ENCODE results near the gene WDR20. TPM values are rescaled to one million over a fixed set of nuclear protein-coding genes. Genes with fewer than 3 reads are reported as not detected.

WDR20 gene
- total RNA-seq, 2 experiments from 2014 or later = 30.3 to 30.6 TPM

GRCh38 chr14:102177161-102177560 lies 37.5 kb downstream of the WDR20 start:
- ChIA-PET CTCF (interaction anchor here (1.0 kb wide), 1 partner anchor 38 kb away, joined by 3 read pairs; the partner anchor contains the start of gene WDR20), POLR2A (no interaction called here)
- Mint-ChIP-seq H3K36me3 (ENCODE audit: low read depth) (peaks cover 14% of the 10 kb centered on the region), H3K4me1 (ENCODE audit: low read depth) (peaks cover 12% of the 10 kb centered on the region), H3K9me3 (ENCODE audit: insufficient read depth) (no peaks in the 10 kb centered on the region), H3K4me3 (no peak overlapping the region), H3K27me3 (ENCODE audit: low read depth) (no peaks in the 10 kb centered on the region), H3K27ac (no peak overlapping the region)
- DNase-seq (no peak), ATAC-seq (no peak)

DNA sequence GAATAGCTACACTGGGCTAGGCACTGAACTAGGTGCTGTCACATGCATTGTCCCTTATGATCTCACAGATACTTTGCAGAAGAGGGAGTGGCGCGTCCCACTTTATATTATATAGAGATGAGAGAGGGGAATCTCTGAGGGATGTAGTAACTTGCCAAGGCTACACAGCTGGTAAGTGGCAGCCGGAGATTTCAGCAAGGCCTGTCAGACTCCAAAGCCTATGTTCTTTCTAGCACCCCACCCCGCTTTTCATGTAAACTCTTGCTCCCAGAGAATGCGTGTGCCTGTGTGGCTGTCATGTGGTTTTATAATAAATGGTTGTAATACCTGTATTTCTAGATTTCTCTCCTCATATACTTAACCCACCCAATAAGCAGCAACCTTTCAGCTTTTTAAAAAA lies 39.1 kb downstream of the WDR20 start:
- CTCF ChIA-PET = no interaction called here
- Mint-ChIP-seq H3K9me3 (ENCODE audit: insufficient read depth) (no peaks in the 10 kb centered on the region), H3K4me3 (no peak overlapping the region), H3K36me3 (ENCODE audit: low read depth) (peaks cover 14% of the 10 kb centered on the region), H3K4me1 (ENCODE audit: low read depth) (peaks cover 21% of the 10 kb centered on the region), H3K27ac (no peak overlapping the region), H3K27me3 (ENCODE audit: low read depth) (no peaks in the 10 kb centered on the region)
- DNase-seq = no peak
- POLR2A ChIA-PET = interaction anchor here (0.6 kb wide), 2 partner anchors 21 to 924 kb away, joined by 3 to 4 read pairs; no protein-coding TSS in a partner anchor
- ATAC-seq = no peak

GRCh38 chr14:102180248-102180998 lies 40.7 kb downstream of the WDR20 start:
- H3K4me1 Mint-ChIP-seq (ENCODE audit: low read depth) = peaks cover 19% of the 10 kb centered on the region
- no peaks in the 10 kb centered on the region for H3K9me3 Mint-ChIP-seq (ENCODE audit: insufficient read depth)
- H3K27ac Mint-ChIP-seq = no peak overlapping the region
- peaks cover 5% of the 10 kb centered on the region for H3K36me3 Mint-ChIP-seq (ENCODE audit: low read depth)
- no peak overlapping the region for H3K4me3 Mint-ChIP-seq
- CTCF ChIA-PET = interaction anchor here (0.7 kb wide), 1 partner anchor 44 kb away, joined by 3 read pairs; no protein-coding TSS in a partner anchor
- POLR2A ChIA-PET = no interaction called here
- ATAC-seq (no peak), DNase-seq (no peak)
- no peaks in the 10 kb centered on the region for H3K27me3 Mint-ChIP-seq (ENCODE audit: low read depth)

- ChIA-PET CTCF (interaction anchor here (0.7 to 0.9 kb wide), 2 partner anchors 43 to 133 kb away, joined by 3 to 4 read pairs; no protein-coding TSS in a partner anchor), POLR2A (no interaction called here)
- Mint-ChIP-seq H3K4me3 (no peak overlapping the region), H3K9me3 (ENCODE audit: insufficient read depth) (no peaks in the 10 kb centered on the region), H3K27ac (no peak overlapping the region), H3K4me1 (ENCODE audit: low read depth) (peaks cover 15% of the 10 kb centered on the region), H3K27me3 (ENCODE audit: low read depth) (no peaks in the 10 kb centered on the region), H3K36me3 (ENCODE audit: low read depth) (peaks cover 4% of the 10 kb centered on the region)
- DNase-seq = no peak
- no peak for ATAC-seq
These were observed 41.5 kb downstream of the WDR20 start for GRCh38 chr14:102181187-102181586.

DNA sequence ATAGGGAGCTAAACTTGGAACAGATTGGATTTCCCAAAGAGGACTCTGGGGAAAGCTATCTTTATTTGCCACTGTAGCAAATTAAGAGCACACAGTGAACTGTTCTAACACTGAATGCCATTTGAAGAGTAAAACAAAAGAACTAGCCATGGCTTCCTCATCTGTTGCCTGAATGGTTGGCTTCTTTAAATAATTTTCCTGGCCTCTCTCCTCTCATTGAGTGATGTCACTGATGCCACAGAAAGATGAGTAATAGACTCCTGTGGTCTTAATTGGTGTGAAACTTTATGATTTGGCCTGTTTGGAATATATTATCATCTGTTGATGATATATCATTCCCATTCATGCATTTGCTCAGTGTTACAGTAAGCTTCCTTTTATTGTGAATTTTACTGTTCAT lies 42.5 kb downstream of the WDR20 start:
- no peaks in the 10 kb centered on the region for H3K36me3 Mint-ChIP-seq (ENCODE audit: low read depth)
- no peak overlapping the region for H3K4me3 Mint-ChIP-seq
- no peaks in the 10 kb centered on the region for H3K9me3 Mint-ChIP-seq (ENCODE audit: insufficient read depth)
- ATAC-seq = no peak
- CTCF ChIA-PET = no interaction called here
- H3K27ac Mint-ChIP-seq = no peak overlapping the region
- DNase-seq = no peak
- POLR2A ChIA-PET = no interaction called here
- peaks cover 17% of the 10 kb centered on the region for H3K4me1 Mint-ChIP-seq (ENCODE audit: low read depth)
- H3K27me3 Mint-ChIP-seq (ENCODE audit: low read depth) = no peaks in the 10 kb centered on the region

DNA sequence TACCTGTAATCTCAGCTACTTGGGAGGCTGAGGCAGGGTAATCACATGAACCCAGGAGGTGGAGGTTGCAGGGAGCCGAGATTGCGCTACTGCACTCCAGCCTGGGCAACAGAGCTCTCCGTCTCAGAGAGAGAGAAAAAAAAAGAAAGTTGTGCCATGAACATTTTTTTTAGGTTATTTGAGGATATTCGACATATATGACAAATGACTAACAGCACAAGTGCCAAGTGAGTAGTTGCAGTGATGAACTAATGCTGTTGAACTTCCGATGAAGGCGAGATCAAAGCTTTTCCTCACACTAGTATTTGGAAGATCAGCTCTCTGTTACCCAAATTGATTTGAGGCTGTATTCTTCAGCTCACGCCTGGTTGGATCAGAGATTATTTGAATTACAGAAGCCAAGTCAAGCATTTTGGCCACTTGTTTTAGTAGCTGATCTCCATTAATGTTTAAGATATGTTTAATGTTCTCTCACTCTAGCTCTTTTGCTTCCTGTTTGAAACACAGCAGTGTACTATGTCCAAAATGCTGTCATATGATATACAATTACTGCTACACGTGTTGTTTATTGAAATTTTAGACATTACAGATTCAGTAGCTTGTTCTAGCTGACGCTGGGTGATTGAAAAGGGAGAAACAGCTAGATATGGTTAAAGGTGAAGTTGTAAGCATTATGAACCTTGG lies 43.4 kb downstream of the WDR20 start:
- H3K9me3 Mint-ChIP-seq (ENCODE audit: insufficient read depth) = no peaks in the 10 kb centered on the region
- no peaks in the 10 kb centered on the region for H3K27me3 Mint-ChIP-seq (ENCODE audit: low read depth)
- H3K4me1 Mint-ChIP-seq (ENCODE audit: low read depth) = peaks cover 15% of the 10 kb centered on the region
- CTCF ChIA-PET = interaction anchor here (1.0 to 1.3 kb wide), 3 partner anchors 54 to 476 kb away, joined by 4 to 5 read pairs (median 4); no protein-coding TSS in a partner anchor
- POLR2A ChIA-PET = no interaction called here
- no peak for ATAC-seq
- H3K27ac Mint-ChIP-seq = no peak overlapping the region
- H3K36me3 Mint-ChIP-seq (ENCODE audit: low read depth) = no peaks in the 10 kb centered on the region
- no peak for DNase-seq
- no peak overlapping the region for H3K4me3 Mint-ChIP-seq

DNA sequence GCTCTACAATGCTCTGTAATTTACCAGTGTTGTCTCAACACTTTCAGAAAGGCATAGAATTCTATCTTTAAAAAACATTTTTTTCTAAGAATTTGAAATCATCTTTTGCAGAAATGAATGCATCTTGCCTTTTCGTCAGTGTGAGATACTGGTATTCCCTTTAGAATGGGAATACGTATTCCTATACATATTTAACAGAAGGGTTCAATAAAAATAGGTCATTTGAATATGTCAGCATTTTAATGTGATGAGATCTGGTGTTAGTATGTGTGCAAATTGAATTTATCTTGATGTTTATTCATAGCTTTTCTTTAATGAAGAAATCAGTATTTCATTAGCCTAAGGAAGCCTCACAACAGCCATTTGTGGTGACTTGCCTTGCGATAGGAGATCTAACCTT lies 44.2 kb downstream of the WDR20 start:
- Mint-ChIP-seq H3K4me1 (ENCODE audit: low read depth) (peaks cover 15% of the 10 kb centered on the region), H3K27me3 (ENCODE audit: low read depth) (no peaks in the 10 kb centered on the region), H3K4me3 (no peak overlapping the region), H3K9me3 (ENCODE audit: insufficient read depth) (no peaks in the 10 kb centered on the region), H3K27ac (no peak overlapping the region), H3K36me3 (ENCODE audit: low read depth) (no peaks in the 10 kb centered on the region)
- ChIA-PET CTCF (interaction anchor here (0.9 to 1.3 kb wide), 4 partner anchors 13 to 130 kb away, joined by 3 to 5 read pairs (median 4); no protein-coding TSS in a partner anchor), POLR2A (no interaction called here)
- ATAC-seq (no peak), DNase-seq (no peak)

- H3K4me3 Mint-ChIP-seq = no peak overlapping the region
- H3K27ac Mint-ChIP-seq = no peak overlapping the region
These were observed 44.8 kb downstream of the WDR20 start for GRCh38 chr14:102184316-102185035.

DNA sequence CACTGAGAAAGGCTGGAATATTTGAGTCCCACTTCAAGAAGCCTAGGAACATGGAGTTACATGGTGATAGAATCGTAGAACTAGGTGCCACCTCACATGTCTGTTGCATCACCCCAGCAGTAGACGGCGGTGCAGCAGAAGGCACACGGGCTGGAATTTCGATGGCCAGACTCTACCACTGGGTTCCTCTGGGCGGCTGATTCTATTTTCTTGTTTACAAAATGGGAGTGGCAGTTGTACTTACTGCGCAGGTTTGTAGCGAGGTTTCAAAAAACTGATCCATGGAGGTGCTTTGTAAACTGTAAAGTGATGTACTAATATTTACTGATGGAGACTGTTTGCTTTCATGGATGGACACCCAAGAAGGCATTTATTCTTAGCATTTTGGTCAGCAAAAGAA lies 45.7 kb downstream of the WDR20 start:
- POLR2A ChIA-PET = no interaction called here
- Mint-ChIP-seq H3K27me3 (ENCODE audit: low read depth) (no peaks in the 10 kb centered on the region), H3K27ac (no peak overlapping the region), H3K9me3 (ENCODE audit: insufficient read depth) (no peaks in the 10 kb centered on the region), H3K4me1 (ENCODE audit: low read depth) (peaks cover 17% of the 10 kb centered on the region), H3K4me3 (no peak overlapping the region), H3K36me3 (ENCODE audit: low read depth) (no peaks in the 10 kb centered on the region)
- CTCF ChIA-PET = no interaction called here
- ATAC-seq = no peak
- no peak for DNase-seq

More at GRCh38 chr14:102184316-102185035, 44.8 kb downstream of the WDR20 start:
- ChIA-PET CTCF (interaction anchor here (0.9 to 1.2 kb wide), 3 partner anchors 12 to 88 kb away, joined by 3 to 5 read pairs (median 4); no protein-coding TSS in a partner anchor), POLR2A (no interaction called here)
- no peaks in the 10 kb centered on the region for H3K27me3 Mint-ChIP-seq (ENCODE audit: low read depth)
- no peaks in the 10 kb centered on the region for H3K9me3 Mint-ChIP-seq (ENCODE audit: insufficient read depth)
- DNase-seq = no peak
- no peaks in the 10 kb centered on the region for H3K36me3 Mint-ChIP-seq (ENCODE audit: low read depth)
- H3K4me1 Mint-ChIP-seq (ENCODE audit: low read depth) = peaks cover 15% of the 10 kb centered on the region
- no peak for ATAC-seq

DNA sequence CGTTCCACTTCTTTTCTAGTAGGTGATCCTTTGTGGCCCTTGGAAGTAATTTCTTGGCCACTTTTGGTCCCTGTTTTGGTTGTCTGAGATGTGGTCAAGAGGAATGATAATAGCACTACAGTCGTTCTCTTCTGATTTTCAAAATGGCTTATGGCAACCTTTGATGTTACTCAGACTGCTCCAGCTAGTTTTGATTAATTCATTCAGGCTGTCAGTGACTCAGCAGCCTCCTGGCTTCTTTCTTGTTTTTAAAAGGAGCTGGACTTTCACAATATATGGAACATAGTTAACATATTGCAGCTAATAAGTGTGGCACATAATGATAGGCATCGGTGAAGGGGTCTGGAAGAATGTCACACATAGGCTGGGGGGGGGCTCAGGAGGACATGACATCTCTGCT lies 47.3 kb downstream of the WDR20 start:
- Mint-ChIP-seq H3K4me1 (ENCODE audit: low read depth) (peaks cover 27% of the 10 kb centered on the region), H3K9me3 (ENCODE audit: insufficient read depth) (no peaks in the 10 kb centered on the region), H3K36me3 (ENCODE audit: low read depth) (no peaks in the 10 kb centered on the region), H3K4me3 (no peak overlapping the region), H3K27ac (no peak overlapping the region), H3K27me3 (ENCODE audit: low read depth) (no peaks in the 10 kb centered on the region)
- no peak for ATAC-seq
- CTCF ChIA-PET = no interaction called here
- DNase-seq = no peak
- POLR2A ChIA-PET = no interaction called here

GRCh38 chr14:102187568-102188001 lies 47.9 kb downstream of the WDR20 start:
- CTCF ChIA-PET = no interaction called here
- Mint-ChIP-seq H3K9me3 (ENCODE audit: insufficient read depth) (no peaks in the 10 kb centered on the region), H3K4me3 (no peak overlapping the region), H3K36me3 (ENCODE audit: low read depth) (no peaks in the 10 kb centered on the region), H3K27me3 (ENCODE audit: low read depth) (no peaks in the 10 kb centered on the region), H3K27ac (no peak overlapping the region), H3K4me1 (ENCODE audit: low read depth) (peaks cover 25% of the 10 kb centered on the region)
- POLR2A ChIA-PET = no interaction called here
- ATAC-seq = no peak
- no peak for DNase-seq

GRCh38 chr14:102188187-102188586 lies 48.5 kb downstream of the WDR20 start:
- Mint-ChIP-seq H3K4me3 (no peak overlapping the region), H3K36me3 (ENCODE audit: low read depth) (no peaks in the 10 kb centered on the region), H3K27ac (no peak overlapping the region), H3K27me3 (ENCODE audit: low read depth) (no peaks in the 10 kb centered on the region), H3K4me1 (ENCODE audit: low read depth) (peaks cover 22% of the 10 kb centered on the region), H3K9me3 (ENCODE audit: insufficient read depth) (no peaks in the 10 kb centered on the region)
- ATAC-seq = no peak
- ChIA-PET POLR2A (no interaction called here), CTCF (no interaction called here)
- no peak for DNase-seq
